ENCODE data around the gene HIPK2. TPM values are rescaled to one million over a fixed set of nuclear protein-coding genes. Genes with fewer than 3 reads are reported as not detected.

The HIPK2 gene
- total RNA-seq, 3 donors from 2014 or later: 20.3 to 26.8 (median 26.1) TPM

GRCh38 chr7:139594911-139595476, 182.8 kb downstream of the HIPK2 start:
- no peaks in the 10 kb centered on the region for H3K9me3 Mint-ChIP-seq
- DNase-seq (no peak), ATAC-seq (no peak)
- no peaks in the 10 kb centered on the region for H3K4me1 Mint-ChIP-seq (ENCODE audit: low read depth)
- no peak overlapping the region for H3K4me3 Mint-ChIP-seq
- H3K36me3 Mint-ChIP-seq (ENCODE audit: insufficient read depth): peaks cover 40% of the 10 kb centered on the region
- H3K27me3 Mint-ChIP-seq (ENCODE audit: low read depth): no peaks in the 10 kb centered on the region

GRCh38 chr7:139594090-139594489, 183.7 kb downstream of the HIPK2 start:
- ATAC-seq (no peak), DNase-seq (no peak)
- Mint-ChIP-seq H3K27me3 (ENCODE audit: low read depth) (no peaks in the 10 kb centered on the region), H3K4me1 (ENCODE audit: low read depth) (no peaks in the 10 kb centered on the region), H3K9me3 (no peaks in the 10 kb centered on the region), H3K36me3 (ENCODE audit: insufficient read depth) (peaks cover 38% of the 10 kb centered on the region), H3K4me3 (no peak overlapping the region)

GRCh38 chr7:139592801-139593461, 184.9 kb downstream of the HIPK2 start:
- Mint-ChIP-seq H3K36me3 (ENCODE audit: insufficient read depth) (peaks cover 40% of the 10 kb centered on the region), H3K4me1 (ENCODE audit: low read depth) (no peaks in the 10 kb centered on the region), H3K9me3 (no peaks in the 10 kb centered on the region), H3K4me3 (no peak overlapping the region), H3K27me3 (ENCODE audit: low read depth) (no peaks in the 10 kb centered on the region)
- ATAC-seq (no peak), DNase-seq (no peak)

- DNase-seq: no peak
- no peaks in the 10 kb centered on the region for H3K4me1 Mint-ChIP-seq (ENCODE audit: low read depth)
- no peaks in the 10 kb centered on the region for H3K9me3 Mint-ChIP-seq
- no peak overlapping the region for H3K4me3 Mint-ChIP-seq
- no peak for ATAC-seq
- H3K36me3 Mint-ChIP-seq (ENCODE audit: insufficient read depth): peaks cover 42% of the 10 kb centered on the region
- H3K27me3 Mint-ChIP-seq (ENCODE audit: low read depth): no peaks in the 10 kb centered on the region
Observed at GRCh38 chr7:139591550-139592195, 186.1 kb downstream of the HIPK2 start.

- no peaks in the 10 kb centered on the region for H3K27me3 Mint-ChIP-seq (ENCODE audit: low read depth)
- H3K4me3 Mint-ChIP-seq: no peak overlapping the region
- DNase-seq: no peak
Observed at GRCh38 chr7:139589474-139589873, 188.3 kb downstream of the HIPK2 start.

GRCh38 chr7:139588632-139589031, 189.2 kb downstream of the HIPK2 start:
- Mint-ChIP-seq H3K9me3 (no peaks in the 10 kb centered on the region), H3K27me3 (ENCODE audit: low read depth) (no peaks in the 10 kb centered on the region), H3K36me3 (ENCODE audit: insufficient read depth) (peaks cover 46% of the 10 kb centered on the region), H3K4me1 (ENCODE audit: low read depth) (no peaks in the 10 kb centered on the region), H3K4me3 (no peak overlapping the region)
- DNase-seq (no peak), ATAC-seq (no peak)

More at GRCh38 chr7:139589474-139589873, 188.3 kb downstream of the HIPK2 start:
- Mint-ChIP-seq H3K9me3 (no peaks in the 10 kb centered on the region), H3K4me1 (ENCODE audit: low read depth) (no peaks in the 10 kb centered on the region), H3K36me3 (ENCODE audit: insufficient read depth) (peaks cover 43% of the 10 kb centered on the region)
- no peak for ATAC-seq

GRCh38 chr7:139587535-139587934, 190.3 kb downstream of the HIPK2 start:
- no peaks in the 10 kb centered on the region for H3K27me3 Mint-ChIP-seq (ENCODE audit: low read depth)
- DNase-seq (no peak), ATAC-seq (no peak)
- no peaks in the 10 kb centered on the region for H3K9me3 Mint-ChIP-seq
- H3K4me3 Mint-ChIP-seq: no peak overlapping the region
- peaks cover 44% of the 10 kb centered on the region for H3K36me3 Mint-ChIP-seq (ENCODE audit: insufficient read depth)
- no peaks in the 10 kb centered on the region for H3K4me1 Mint-ChIP-seq (ENCODE audit: low read depth)

GRCh38 chr7:139586286-139586685, 191.5 kb downstream of the HIPK2 start:
- H3K36me3 Mint-ChIP-seq (ENCODE audit: insufficient read depth): peaks cover 38% of the 10 kb centered on the region
- ATAC-seq (no peak), DNase-seq (no peak)

GRCh38 chr7:139585042-139585441, 192.8 kb downstream of the HIPK2 start:
- ATAC-seq (no peak), DNase-seq (no peak)
- Mint-ChIP-seq H3K27me3 (ENCODE audit: low read depth) (no peaks in the 10 kb centered on the region), H3K4me3 (no peak overlapping the region), H3K36me3 (ENCODE audit: insufficient read depth) (peaks cover 36% of the 10 kb centered on the region), H3K9me3 (no peaks in the 10 kb centered on the region), H3K4me1 (ENCODE audit: low read depth) (no peaks in the 10 kb centered on the region)

More at GRCh38 chr7:139586286-139586685, 191.5 kb downstream of the HIPK2 start:
- no peak overlapping the region for H3K4me3 Mint-ChIP-seq
- H3K27me3 Mint-ChIP-seq (ENCODE audit: low read depth): no peaks in the 10 kb centered on the region
- no peaks in the 10 kb centered on the region for H3K4me1 Mint-ChIP-seq (ENCODE audit: low read depth)
- H3K9me3 Mint-ChIP-seq: no peaks in the 10 kb centered on the region

- Mint-ChIP-seq H3K27me3 (ENCODE audit: low read depth) (no peaks in the 10 kb centered on the region), H3K36me3 (ENCODE audit: insufficient read depth) (peaks cover 35% of the 10 kb centered on the region), H3K9me3 (no peaks in the 10 kb centered on the region), H3K4me3 (no peak overlapping the region), H3K4me1 (ENCODE audit: low read depth) (no peaks in the 10 kb centered on the region)
- DNase-seq (no peak), ATAC-seq (no peak)
Observed at GRCh38 chr7:139583826-139584553, 193.8 kb downstream of the HIPK2 start.

- Mint-ChIP-seq H3K4me3 (no peak overlapping the region), H3K36me3 (ENCODE audit: insufficient read depth) (peaks cover 33% of the 10 kb centered on the region), H3K4me1 (ENCODE audit: low read depth) (no peaks in the 10 kb centered on the region), H3K9me3 (no peaks in the 10 kb centered on the region), H3K27me3 (ENCODE audit: low read depth) (no peaks in the 10 kb centered on the region)
- no peak for DNase-seq
- no peak for ATAC-seq
Observed at GRCh38 chr7:139582671-139583155, 195.1 kb downstream of the HIPK2 start.

GRCh38 chr7:139582130-139582650, 195.6 kb downstream of the HIPK2 start:
- Mint-ChIP-seq H3K9me3 (no peaks in the 10 kb centered on the region), H3K4me3 (no peak overlapping the region), H3K27me3 (ENCODE audit: low read depth) (no peaks in the 10 kb centered on the region), H3K36me3 (ENCODE audit: insufficient read depth) (peaks cover 37% of the 10 kb centered on the region), H3K4me1 (ENCODE audit: low read depth) (no peaks in the 10 kb centered on the region)
- ATAC-seq: no peak
- no peak for DNase-seq

- Mint-ChIP-seq H3K36me3 (ENCODE audit: insufficient read depth) (peaks cover 25% of the 10 kb centered on the region), H3K4me1 (ENCODE audit: low read depth) (no peaks in the 10 kb centered on the region), H3K9me3 (no peaks in the 10 kb centered on the region), H3K27me3 (ENCODE audit: low read depth) (no peaks in the 10 kb centered on the region), H3K4me3 (no peak overlapping the region)
- ATAC-seq (no peak), DNase-seq (no peak)
Observed at GRCh38 chr7:139580435-139580834, 197.4 kb downstream of the HIPK2 start.
